Endothelial cell of umbilical vein (primary cell): ENCODE data around the gene CLIC5.

ENCODE experiments used
- CTCF ChIP-seq, 2 donors: IDR thresholded peaks; 1 replicate in 1 of 2; 2 replicates in 1 of 2; pipeline ENCODE4 v1.5.1; 2011; ENCODE audit warnings: low read length in 2 of 2, mild to moderate bottlenecking in 2 of 2, moderate library complexity in 2 of 2, control low read depth in 1 of 2, inconsistent platforms in 1 of 2, low read depth in 1 of 2; ENCODE audit not compliant: insufficient read depth in 1 of 2; ENCODE audit errors: extremely low read depth in 1 of 2
- EZH2 ChIP-seq: IDR thresholded peaks from 2 replicates; pipeline ENCODE4 v1.6.1; 2012; ENCODE audit warnings: borderline replicate concordance, low read depth, mild to moderate bottlenecking, moderate library complexity, low read length, inconsistent platforms; ENCODE audit not compliant: severe bottlenecking
- FOS ChIP-seq: IDR thresholded peaks from 2 replicates; pipeline ENCODE4 v1.6.1; 2011; ENCODE audit warnings: mild to moderate bottlenecking, low read length, moderate library complexity, borderline replicate concordance; ENCODE audit not compliant: insufficient read depth
- GATA2 ChIP-seq: IDR thresholded peaks from 2 replicates; pipeline ENCODE4 v1.7.0; 2011; ENCODE audit warnings: low read depth, mild to moderate bottlenecking, moderate library complexity, mixed read lengths, low read length; ENCODE audit not compliant: insufficient read length, insufficient read depth
- JUN ChIP-seq: IDR thresholded peaks from 2 replicates; pipeline ENCODE4 v1.6.1; 2011; ENCODE audit warnings: borderline replicate concordance, low read depth; ENCODE audit not compliant: insufficient read length, insufficient read depth
- MYC ChIP-seq: IDR thresholded peaks from one replicate; pipeline ENCODE4 v1.6.1; 2011; ENCODE audit warnings: mild to moderate bottlenecking, low read depth, low read length
- POLR2A ChIP-seq: IDR thresholded peaks from 2 replicates; pipeline ENCODE4 v1.6.1; 2012; ENCODE audit warnings: low read depth, mild to moderate bottlenecking, control low read depth, low read length
- POLR2AphosphoS5 ChIP-seq: IDR thresholded peaks from 2 replicates; pipeline ENCODE4 v1.6.1; 2012; ENCODE audit warnings: low read depth, mild to moderate bottlenecking, control low read depth, low read length, moderate library complexity; ENCODE audit not compliant: insufficient read depth
- TF ChIP-seq, protein P1 (sequence below): IDR thresholded peaks from 2 replicates; pipeline ENCODE4 v1.6.1; 2011; ENCODE audit not compliant: insufficient read depth, insufficient read length

DNA sequence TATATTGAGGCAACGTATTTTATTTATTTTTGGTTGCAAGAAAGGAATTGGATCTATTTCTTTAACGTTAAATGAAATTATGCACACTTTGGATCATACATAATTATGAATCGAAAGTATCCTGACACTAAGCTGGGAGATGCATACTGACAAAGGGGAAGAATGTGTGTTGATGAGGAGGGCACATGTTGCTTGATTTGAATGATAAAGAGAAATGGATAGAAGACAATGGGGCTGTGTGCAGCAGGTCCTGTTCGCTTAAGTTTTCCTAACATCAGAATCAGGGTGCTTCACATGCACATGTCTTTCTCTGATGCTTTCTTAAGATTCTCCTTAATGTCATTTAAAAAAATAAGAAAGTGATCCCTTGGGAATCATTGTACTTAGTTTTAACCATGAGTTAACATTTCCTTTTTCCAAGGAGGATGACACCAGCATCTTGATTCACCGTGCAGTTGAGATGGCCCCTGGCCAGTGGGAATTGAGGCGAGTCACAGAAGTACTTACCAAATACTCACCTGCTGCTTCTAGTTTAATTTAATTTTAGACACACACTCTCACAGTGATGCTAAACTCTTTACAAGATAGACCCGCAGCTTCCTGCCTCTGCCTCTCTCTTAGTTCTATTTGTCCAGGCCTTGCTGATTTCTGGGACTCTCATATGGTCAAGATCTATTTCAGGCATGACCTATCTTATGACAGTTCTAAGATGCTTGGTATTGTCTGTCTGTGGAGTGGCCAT lies 116.5 kb downstream of the CLIC5 start:
- TF ChIP-seq CTCF (IDR thresholded peaks at IDR 0.05; ENCODE audit: extremely low read depth in 1 of 2, insufficient read depth in 1 of 2, low read depth in 1 of 2, low read length in 2 of 2): no peak
- TF ChIP-seq FOS: no peak
- no peak for TF ChIP-seq EZH2
- no peak for TF ChIP-seq POLR2A
- TF ChIP-seq, protein P1, sequence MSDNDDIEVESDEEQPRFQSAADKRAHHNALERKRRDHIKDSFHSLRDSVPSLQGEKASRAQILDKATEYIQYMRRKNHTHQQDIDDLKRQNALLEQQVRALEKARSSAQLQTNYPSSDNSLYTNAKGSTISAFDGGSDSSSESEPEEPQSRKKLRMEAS: no peak
- no peak for TF ChIP-seq GATA2
- no peak for TF ChIP-seq POLR2AphosphoS5
- TF ChIP-seq MYC: no peak
- no peak for TF ChIP-seq JUN
